Measurements from ENCODE around the gene ASAH2B.

Gene ASAH2B

GRCh38 chr10:50798297-50798696 is 58.6 kb downstream of the ASAH2B start:
- no peak for DNase-seq (ENCODE audit: low read depth)

- DNase-seq (ENCODE audit: low read depth): no peak
Observed at GRCh38 chr10:50799595-50799994, 59.9 kb downstream of the ASAH2B start.

GRCh38 chr10:50805981-50806622 is 66.4 kb downstream of the ASAH2B start:
- no peak for DNase-seq (ENCODE audit: low read depth)

- DNase-seq (ENCODE audit: low read depth): no peak
Observed at GRCh38 chr10:50807851-50808776, 68.4 kb downstream of the ASAH2B start.
